Activated T-cell treated with anti-CD3 and anti-CD28 coated beads, Interleukin-2, amount 50 U/mL, for 72 hours (primary cell): ENCODE results near the gene BAAT. TPM values are rescaled to one million over a fixed set of nuclear protein-coding genes. Genes with fewer than 3 reads are reported as not detected.

ENCODE experiments used
- ATAC-seq, 2 donors: fragments of 150-1000 bp; cut with Tn5 transposase; replicated peaks in 1 of 2; 2 replicates each; pipeline ENCODE4 v1.10.0; 2021; ENCODE audit warnings: moderate library complexity in 2 of 2, mild to moderate bottlenecking in 1 of 2
- DNase-seq, 2 donors: peaks; one replicate each; pipeline ENCODE4 v3.0.0; 2021 to 2022; ENCODE audit warnings: mixed read lengths in 1 of 2
- H3K27ac Mint-ChIP-seq: one replicate; pipeline ENCODE4 v1.8.0; 2022; ENCODE audit warnings: mild to moderate bottlenecking, moderate library complexity, mixed read lengths
- H3K27me3 Mint-ChIP-seq: one replicate; pipeline ENCODE4 v1.8.0; 2022; ENCODE audit warnings: low read depth, mixed read lengths
- H3K36me3 Mint-ChIP-seq, 2 donors: one replicate each; pipeline ENCODE4 v1.8.0; 2022; ENCODE audit warnings: mixed read lengths in 2 of 2, mild to moderate bottlenecking in 1 of 2; ENCODE audit not compliant: insufficient read depth in 2 of 2
- H3K4me1 Mint-ChIP-seq: one replicate; pipeline ENCODE4 v1.8.0; 2022; ENCODE audit warnings: low read depth, mixed read lengths
- H3K4me3 Mint-ChIP-seq, 2 donors: one replicate each; pipeline ENCODE4 v1.8.0; 2022; ENCODE audit warnings: mild to moderate bottlenecking in 2 of 2, mixed read lengths in 2 of 2, moderate library complexity in 2 of 2
- H3K9me3 Mint-ChIP-seq, 2 donors: one replicate each; pipeline ENCODE4 v1.8.0; 2022; ENCODE audit warnings: mixed read lengths in 2 of 2
- total RNA-seq, 2 donors: library from RNA; stranded (reverse); gene quantifications; one replicate each; pipeline ENCODE4 v1.2.3, GENCODE V29; 2022

BAAT gene
- total RNA-seq, 2 donors from 2014 or later = 0.19 to 0.24 TPM

- DNase-seq = no peak
- Mint-ChIP-seq H3K4me3 (no peak overlapping the region), H3K27me3 (no peaks in the 10 kb centered on the region), H3K27ac (peak overlapping the region; percentile 38), H3K36me3 (peaks cover 15 to 56% of the 10 kb centered on the region in 2 donors), H3K9me3 (peaks cover 15% of the 10 kb centered on the region in 2 donors), H3K4me1 (peaks cover 21% of the 10 kb centered on the region)
- no peak for ATAC-seq
These were observed 3.7 kb upstream of the BAAT start for GRCh38 chr9:101388507-101388993.

- Mint-ChIP-seq H3K9me3 (peaks cover 13 to 14% of the 10 kb centered on the region in 2 donors), H3K27ac (no peak overlapping the region), H3K36me3 (peaks cover 13 to 51% of the 10 kb centered on the region in 2 donors), H3K4me3 (no peak overlapping the region), H3K27me3 (no peaks in the 10 kb centered on the region), H3K4me1 (peaks cover 19% of the 10 kb centered on the region)
- peak in 1 of 2 donors; percentile 5 for DNase-seq
- peak; percentile 60 to 63 for ATAC-seq
These were observed 3.2 kb upstream of the BAAT start for GRCh38 chr9:101387871-101388506.

- ATAC-seq = no peak
- H3K27ac Mint-ChIP-seq = no peak overlapping the region
These were observed 1.4 kb downstream of the BAAT start for GRCh38 chr9:101383361-101383760.

GRCh38 chr9:101381833-101382342 is 2.9 kb downstream of the BAAT start:
- Mint-ChIP-seq H3K27ac (no peak overlapping the region), H3K27me3 (peaks cover 10% of the 10 kb centered on the region), H3K36me3 (peaks cover 2 to 16% of the 10 kb centered on the region in 2 donors), H3K4me1 (no peaks in the 10 kb centered on the region), H3K9me3 (peaks cover 8 to 11% of the 10 kb centered on the region in 2 donors), H3K4me3 (no peak overlapping the region)
- ATAC-seq = no peak
- DNase-seq = no peak

More at GRCh38 chr9:101383361-101383760, 1.4 kb downstream of the BAAT start:
- H3K9me3 Mint-ChIP-seq = peaks cover 6 to 7% of the 10 kb centered on the region in 2 donors
- H3K4me1 Mint-ChIP-seq = no peaks in the 10 kb centered on the region
- H3K4me3 Mint-ChIP-seq = no peak overlapping the region
- no peak for DNase-seq
- H3K27me3 Mint-ChIP-seq = no peaks in the 10 kb centered on the region
- peaks cover 1 to 23% of the 10 kb centered on the region in 2 donors for H3K36me3 Mint-ChIP-seq

- Mint-ChIP-seq H3K27ac (no peak overlapping the region), H3K27me3 (peaks cover 10% of the 10 kb centered on the region), H3K4me1 (no peaks in the 10 kb centered on the region), H3K9me3 (peaks cover 8 to 11% of the 10 kb centered on the region in 2 donors), H3K36me3 (peaks cover 2 to 12% of the 10 kb centered on the region in 2 donors), H3K4me3 (no peak overlapping the region)
- ATAC-seq (no peak), DNase-seq (no peak)
These were observed 3.7 kb downstream of the BAAT start for GRCh38 chr9:101381118-101381517.

GRCh38 chr9:101380295-101380694 is 4.5 kb downstream of the BAAT start:
- H3K4me3 Mint-ChIP-seq = no peak overlapping the region
- ATAC-seq (no peak), DNase-seq (no peak)
- peaks cover 10% of the 10 kb centered on the region for H3K27me3 Mint-ChIP-seq
- peaks cover 8 to 11% of the 10 kb centered on the region in 2 donors for H3K9me3 Mint-ChIP-seq
- peaks cover 2 to 7% of the 10 kb centered on the region in 2 donors for H3K36me3 Mint-ChIP-seq
- no peak overlapping the region for H3K27ac Mint-ChIP-seq
- no peaks in the 10 kb centered on the region for H3K4me1 Mint-ChIP-seq

GRCh38 chr9:101376111-101376848 is 8.5 kb downstream of the BAAT start:
- peaks cover 2% of the 10 kb centered on the region in 2 donors for H3K36me3 Mint-ChIP-seq
- peaks cover 10% of the 10 kb centered on the region for H3K27me3 Mint-ChIP-seq
- ATAC-seq = no peak

GRCh38 chr9:101375546-101375945 is 9.3 kb downstream of the BAAT start:
- Mint-ChIP-seq H3K27ac (no peak overlapping the region), H3K36me3 (peaks cover 2% of the 10 kb centered on the region in 2 donors), H3K27me3 (peaks cover 10% of the 10 kb centered on the region), H3K4me3 (no peak overlapping the region), H3K9me3 (peaks cover 5 to 6% of the 10 kb centered on the region in 2 donors), H3K4me1 (no peaks in the 10 kb centered on the region)
- no peak for DNase-seq
- ATAC-seq = no peak

More at GRCh38 chr9:101376111-101376848, 8.5 kb downstream of the BAAT start:
- no peak for DNase-seq
- Mint-ChIP-seq H3K4me3 (no peak overlapping the region), H3K27ac (no peak overlapping the region), H3K4me1 (no peaks in the 10 kb centered on the region), H3K9me3 (peaks cover 5 to 6% of the 10 kb centered on the region in 2 donors)

- ATAC-seq (no peak), DNase-seq (no peak)
- H3K4me1 Mint-ChIP-seq = no peaks in the 10 kb centered on the region
- no peaks in the 10 kb centered on the region for H3K36me3 Mint-ChIP-seq
- no peak overlapping the region for H3K4me3 Mint-ChIP-seq
- peaks cover under 1 to 2% of the 10 kb centered on the region in 2 donors for H3K9me3 Mint-ChIP-seq
- H3K27ac Mint-ChIP-seq = no peak overlapping the region
- peaks cover 3% of the 10 kb centered on the region for H3K27me3 Mint-ChIP-seq
These were observed 12.3 kb downstream of the BAAT start for GRCh38 chr9:101372327-101373118.

- no peak overlapping the region for H3K4me3 Mint-ChIP-seq
These were observed 13.0 kb downstream of the BAAT start for GRCh38 chr9:101371813-101372212.

GRCh38 chr9:101369884-101370531 is 14.8 kb downstream of the BAAT start:
- ATAC-seq (no peak), DNase-seq (no peak)
- no peaks in the 10 kb centered on the region for H3K36me3 Mint-ChIP-seq
- H3K9me3 Mint-ChIP-seq = peaks cover 0 to 2% of the 10 kb centered on the region in 2 donors
- peaks cover 4% of the 10 kb centered on the region for H3K27me3 Mint-ChIP-seq
- H3K4me3 Mint-ChIP-seq = no peak overlapping the region
- no peak overlapping the region for H3K27ac Mint-ChIP-seq
- H3K4me1 Mint-ChIP-seq = no peaks in the 10 kb centered on the region

More at GRCh38 chr9:101371813-101372212, 13.0 kb downstream of the BAAT start:
- ATAC-seq (no peak), DNase-seq (no peak)
- H3K27me3 Mint-ChIP-seq = no peaks in the 10 kb centered on the region
- no peak overlapping the region for H3K27ac Mint-ChIP-seq
- H3K4me1 Mint-ChIP-seq = no peaks in the 10 kb centered on the region
- H3K36me3 Mint-ChIP-seq = no peaks in the 10 kb centered on the region
- H3K9me3 Mint-ChIP-seq = peaks cover 0 to 2% of the 10 kb centered on the region in 2 donors

- no peak for DNase-seq
- H3K27ac Mint-ChIP-seq = no peak overlapping the region
- H3K9me3 Mint-ChIP-seq = peaks cover 0 to 2% of the 10 kb centered on the region in 2 donors
- H3K27me3 Mint-ChIP-seq = peaks cover 4% of the 10 kb centered on the region
- no peaks in the 10 kb centered on the region for H3K4me1 Mint-ChIP-seq
- no peak overlapping the region for H3K4me3 Mint-ChIP-seq
- no peaks in the 10 kb centered on the region for H3K36me3 Mint-ChIP-seq
- no peak for ATAC-seq
These were observed 15.5 kb downstream of the BAAT start for GRCh38 chr9:101369286-101369685.
